Frontal cortex (tissue), 4 donors: Measurements from ENCODE around the gene MYL10. TPM values are rescaled to one million over a fixed set of nuclear protein-coding genes. Genes with fewer than 3 reads are reported as not detected.
"Not testable (repeated sequence)": the region's sequence is repeated elsewhere in the genome, so short reads cannot be mapped to it uniquely, and the experiment has no call there.

Source experiments
- DNase-seq, 2 donors: peaks; one replicate each; pipeline ENCODE4 v3.0.0; 2012; ENCODE audit warnings: low spot score in 2 of 2
- FAIRE-seq: peaks from 2 replicates; lab custom pipeline; 2012; peaks lifted over from hg19 to GRCh38; lab: Jason Lieb, UNC
- total RNA-seq: library from RNA; depleted of rRNA; stranded (reverse); fragments of >200 nt; gene quantifications from one replicate; pipeline ENCODE4 v1.2.3, GENCODE V29; 2014
- donor health status: control.
- donor health status: control.
- donor health status: control.

Gene MYL10
- total RNA-seq, 1 donor from 2014 or later, result not detected

GRCh38 chr7:101659706-101660105, 30.6 kb upstream of the MYL10 start:
- DNase-seq, result no peak
- no peak for FAIRE-seq

- DNase-seq, result no peak
- FAIRE-seq, result no peak
Observed at GRCh38 chr7:101657171-101657570, 28.1 kb upstream of the MYL10 start.

- FAIRE-seq (no peak), DNase-seq (no peak)
Observed at GRCh38 chr7:101651112-101651511, 22.0 kb upstream of the MYL10 start.

GRCh38 chr7:101650579-101651081, 21.5 kb upstream of the MYL10 start:
- FAIRE-seq, result no peak
- DNase-seq, result no peak

- DNase-seq, FAIRE-seq: not testable (repeated sequence)
Observed at GRCh38 chr7:101647876-101648275, 18.8 kb upstream of the MYL10 start.

GRCh38 chr7:101645951-101646350, 16.9 kb upstream of the MYL10 start:
- DNase-seq, result no peak
- FAIRE-seq, result no peak

- no peak for DNase-seq
- no peak for FAIRE-seq
Observed at GRCh38 chr7:101644879-101645278, 15.8 kb upstream of the MYL10 start.

GRCh38 chr7:101639127-101639526, 10.0 kb upstream of the MYL10 start:
- not testable (repeated sequence) for DNase-seq, FAIRE-seq

- FAIRE-seq, result no peak
- DNase-seq, result no peak
Observed at GRCh38 chr7:101636822-101637623, 7.9 kb upstream of the MYL10 start.

- FAIRE-seq (no peak), DNase-seq (no peak)
Observed at GRCh38 chr7:101635484-101635883, 6.4 kb upstream of the MYL10 start.

- FAIRE-seq (no peak), DNase-seq (no peak)
Observed at GRCh38 chr7:101634196-101634717, 5.2 kb upstream of the MYL10 start.

GRCh38 chr7:101633511-101633910, 4.4 kb upstream of the MYL10 start:
- no peak for DNase-seq
- no peak for FAIRE-seq

- DNase-seq (no peak), FAIRE-seq (no peak)
Observed at GRCh38 chr7:101632641-101633040, 3.5 kb upstream of the MYL10 start.

GRCh38 chr7:101631224-101631714, 2.2 kb upstream of the MYL10 start:
- DNase-seq, result no peak
- no peak for FAIRE-seq

GRCh38 chr7:101630591-101630990, 1.5 kb upstream of the MYL10 start:
- DNase-seq, result no peak
- no peak for FAIRE-seq

GRCh38 chr7:101628522-101628921, 574 bp downstream of the MYL10 start:
- no peak for FAIRE-seq

GRCh38 chr7:101626758-101627157, 2.3 kb downstream of the MYL10 start:
- no peak for DNase-seq
- no peak for FAIRE-seq

More at GRCh38 chr7:101628522-101628921, 574 bp downstream of the MYL10 start:
- DNase-seq, result no peak

- FAIRE-seq (no peak), DNase-seq (no peak)
Observed at GRCh38 chr7:101626069-101626671, 2.9 kb downstream of the MYL10 start.

- no peak for FAIRE-seq
- DNase-seq, result peak in 1 of 2 donors; percentile 56
Observed at GRCh38 chr7:101625031-101625791, 3.9 kb downstream of the MYL10 start.
